Lower leg skin (tissue), 4 donors: ENCODE measurements around the gene DMXL1. TPM values are rescaled to one million over a fixed set of nuclear protein-coding genes. Genes with fewer than 3 reads are reported as not detected.

Experiments used
- DNase-seq, 2 donors: peaks; one replicate each; pipeline ENCODE4 v3.0.0-alpha.2; 2019; ENCODE audit warnings: low spot score in 2 of 2
- H3K4me3 ChIP-seq: fragments of 200-600 bp; sonication (generic); 2 replicates; pipeline ENCODE4 v1.5.1; 2017; ENCODE audit warnings: mild to moderate bottlenecking, low read depth; ENCODE audit not compliant: poor library complexity, severe bottlenecking
- POLR2A ChIP-seq, 2 donors: fragments of 450-650 bp; IDR thresholded peaks; one replicate each; pipeline ENCODE4 v1.6.1; 2016 to 2017; ENCODE audit warnings: antibody characterized with exemption in 2 of 2, mild to moderate bottlenecking in 1 of 2, moderate library complexity in 1 of 2
- WGBS, 2 donors: methylation state at CpG; one replicate each; pipeline ENCODE4 v1.1.5; 2018; 5-methylcytosine and 5-hydroxymethylcytosine counted together
- intact Hi-C: fragments of 100-400 bp; cut with DNase I; formaldehyde crosslinking; loops from one replicate; pipeline ENCODE4 v1.15.0; 2023; ENCODE audit warnings: low total_unique reads
- total RNA-seq, 4 donors: library from RNA; depleted of rRNA; stranded (reverse); fragments of >200 nt; gene quantifications; one replicate each; pipeline ENCODE4 v1.1.0, GENCODE V29; 2016
- TF ChIP-seq, protein P1 (sequence below), 3 donors: fragments of 450-650 bp; IDR thresholded peaks; one replicate each; pipeline ENCODE4 v1.5.1; 2016; ENCODE audit warnings: antibody characterized with exemption in 3 of 3, mild to moderate bottlenecking in 3 of 3, moderate library complexity in 2 of 3

Gene DMXL1, protein sequence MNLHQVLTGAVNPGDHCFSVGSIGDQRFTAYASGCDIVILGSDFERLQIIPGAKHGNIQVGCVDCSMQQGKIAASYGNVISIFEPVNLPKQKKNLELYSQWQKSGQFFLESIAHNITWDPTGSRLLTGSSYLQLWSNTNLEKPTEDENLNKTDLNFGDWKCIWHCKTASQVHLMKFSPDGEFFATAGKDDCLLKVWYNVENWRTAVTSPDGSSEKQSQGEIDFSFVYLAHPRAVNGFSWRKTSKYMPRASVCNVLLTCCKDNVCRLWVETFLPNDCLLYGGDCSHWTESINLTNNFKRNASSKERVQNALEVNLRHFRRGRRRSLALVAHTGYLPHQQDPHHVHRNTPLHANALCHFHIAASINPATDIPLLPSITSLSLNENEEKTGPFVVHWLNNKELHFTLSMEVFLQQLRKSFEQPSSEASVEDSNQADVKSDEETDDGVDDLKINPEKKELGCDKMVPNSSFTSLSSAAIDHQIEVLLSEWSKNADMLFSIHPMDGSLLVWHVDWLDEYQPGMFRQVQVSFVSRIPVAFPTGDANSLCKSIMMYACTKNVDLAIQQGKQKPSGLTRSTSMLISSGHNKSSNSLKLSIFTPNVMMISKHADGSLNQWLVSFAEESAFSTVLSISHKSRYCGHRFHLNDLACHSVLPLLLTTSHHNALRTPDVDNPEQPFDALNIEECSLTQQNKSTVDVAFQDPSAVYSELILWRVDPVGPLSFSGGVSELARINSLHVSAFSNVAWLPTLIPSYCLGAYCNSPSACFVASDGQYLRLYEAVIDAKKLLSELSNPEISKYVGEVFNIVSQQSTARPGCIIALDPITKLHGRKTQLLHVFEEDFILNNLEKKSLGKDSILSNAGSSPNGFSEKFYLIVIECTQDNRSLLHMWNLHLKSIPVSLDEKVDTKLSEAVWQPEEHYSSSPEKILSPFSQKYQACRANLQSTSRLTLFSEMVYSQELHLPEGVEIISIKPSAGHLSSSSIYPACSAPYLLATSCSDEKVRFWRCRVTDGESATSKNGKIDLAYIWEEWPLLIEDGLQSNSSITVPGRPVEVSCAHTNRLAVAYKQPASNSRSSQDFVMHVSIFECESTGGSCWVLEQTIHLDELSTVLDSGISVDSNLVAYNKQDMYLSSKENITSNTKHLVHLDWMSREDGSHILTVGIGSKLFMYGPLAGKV (N-terminal part only)
- total RNA-seq, result 10 to 100 TPM; 34.7 to 52.4 (median 36.6) TPM

DNA sequence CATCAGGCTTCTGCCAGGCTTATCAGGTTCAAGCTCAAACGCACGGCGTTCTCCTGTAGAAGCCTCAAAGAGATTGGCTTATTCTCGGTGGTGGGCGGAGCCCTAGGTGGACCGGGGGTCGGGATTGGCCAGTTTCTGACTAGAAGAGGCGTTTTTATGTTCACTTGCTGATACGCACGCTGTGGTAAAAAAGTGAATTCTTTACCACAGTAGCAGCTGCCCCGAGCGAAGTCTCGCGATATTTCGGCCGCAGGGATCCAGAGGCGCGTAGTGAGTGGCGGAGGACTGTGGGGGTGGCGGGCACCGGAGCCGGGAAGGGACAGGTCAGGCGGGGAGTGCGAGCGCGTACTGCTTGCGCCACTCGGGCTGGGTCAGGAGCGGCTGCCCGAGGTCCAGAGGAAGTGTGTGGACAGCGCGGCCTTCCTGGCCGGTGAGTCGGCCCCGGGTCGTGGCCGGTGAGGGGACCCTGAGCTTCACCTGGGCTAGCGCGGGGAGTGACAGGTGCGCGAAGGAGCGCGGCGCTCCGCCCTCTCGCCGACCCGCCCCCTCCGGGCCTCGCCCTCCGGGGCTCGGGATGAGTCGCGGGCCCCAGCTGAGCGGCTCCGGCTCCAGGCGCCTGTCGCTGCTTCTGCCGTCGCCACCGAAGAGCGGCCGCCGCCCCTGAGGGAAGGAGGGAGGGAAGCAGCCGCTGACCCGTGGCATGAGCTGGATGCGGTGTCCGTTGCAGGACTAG, at the start of gene DMXL1:
Gene DMXL1, plus strand, starts transcription at position 260 of the 733 bp plus-strand sequence. CDS start 483 bp downstream, outside the sequence.
- DNase-seq, result peak; percentile 99 to 100
- no peak for TF ChIP-seq POLR2A (IDR thresholded peaks at IDR 0.05)
- TF ChIP-seq, protein P1, sequence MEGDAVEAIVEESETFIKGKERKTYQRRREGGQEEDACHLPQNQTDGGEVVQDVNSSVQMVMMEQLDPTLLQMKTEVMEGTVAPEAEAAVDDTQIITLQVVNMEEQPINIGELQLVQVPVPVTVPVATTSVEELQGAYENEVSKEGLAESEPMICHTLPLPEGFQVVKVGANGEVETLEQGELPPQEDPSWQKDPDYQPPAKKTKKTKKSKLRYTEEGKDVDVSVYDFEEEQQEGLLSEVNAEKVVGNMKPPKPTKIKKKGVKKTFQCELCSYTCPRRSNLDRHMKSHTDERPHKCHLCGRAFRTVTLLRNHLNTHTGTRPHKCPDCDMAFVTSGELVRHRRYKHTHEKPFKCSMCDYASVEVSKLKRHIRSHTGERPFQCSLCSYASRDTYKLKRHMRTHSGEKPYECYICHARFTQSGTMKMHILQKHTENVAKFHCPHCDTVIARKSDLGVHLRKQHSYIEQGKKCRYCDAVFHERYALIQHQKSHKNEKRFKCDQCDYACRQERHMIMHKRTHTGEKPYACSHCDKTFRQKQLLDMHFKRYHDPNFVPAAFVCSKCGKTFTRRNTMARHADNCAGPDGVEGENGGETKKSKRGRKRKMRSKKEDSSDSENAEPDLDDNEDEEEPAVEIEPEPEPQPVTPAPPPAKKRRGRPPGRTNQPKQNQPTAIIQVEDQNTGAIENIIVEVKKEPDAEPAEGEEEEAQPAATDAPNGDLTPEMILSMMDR (IDR thresholded peaks at IDR 0.05), result no peak
- intact Hi-C loops, result no loop called here
- WGBS, 2 donors, result 0 to 1% methylated on average over 50 to 64 of the region's 68 CpGs
- peak within 1 kb of the TSS; percentile 90 for H3K4me3 ChIP-seq

DNA sequence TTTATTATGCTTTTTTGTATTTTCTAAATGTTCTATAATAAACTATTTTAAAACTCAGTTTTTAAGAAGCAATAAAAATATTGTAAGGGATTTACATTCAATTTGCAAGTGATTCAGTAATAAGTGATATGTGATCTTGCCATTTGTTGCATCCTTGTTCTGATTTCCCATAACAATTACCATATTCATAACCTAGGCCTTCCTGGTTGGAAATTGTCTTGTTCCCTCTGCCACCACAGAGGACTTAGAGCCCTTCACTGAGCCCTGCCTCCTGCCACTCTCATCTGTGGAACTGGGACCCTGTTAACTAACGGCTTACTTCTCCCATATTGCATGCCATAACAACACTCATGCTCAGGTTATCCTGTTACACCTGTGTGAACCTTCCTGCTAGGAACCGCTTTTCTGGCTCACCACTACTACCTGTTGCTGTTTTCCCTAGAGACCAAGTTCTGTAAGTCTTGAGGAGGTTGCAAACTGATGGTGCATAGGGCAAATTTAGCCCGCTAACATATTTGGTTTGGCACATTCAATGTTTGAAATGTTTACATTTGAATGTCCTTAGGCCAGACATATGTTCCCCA, 49.6 kb upstream of the DMXL1 start:
- intact Hi-C loops, result no loop called here
- 90 to 91% methylated on average over 3 of the region's 3 CpGs for WGBS, 2 donors
- no peak for TF ChIP-seq POLR2A (IDR thresholded peaks at IDR 0.05)
- TF ChIP-seq, protein P1 (IDR thresholded peaks at IDR 0.05), result no peak
- H3K4me3 ChIP-seq, result no peak overlapping the region
- no peak for DNase-seq

DNA sequence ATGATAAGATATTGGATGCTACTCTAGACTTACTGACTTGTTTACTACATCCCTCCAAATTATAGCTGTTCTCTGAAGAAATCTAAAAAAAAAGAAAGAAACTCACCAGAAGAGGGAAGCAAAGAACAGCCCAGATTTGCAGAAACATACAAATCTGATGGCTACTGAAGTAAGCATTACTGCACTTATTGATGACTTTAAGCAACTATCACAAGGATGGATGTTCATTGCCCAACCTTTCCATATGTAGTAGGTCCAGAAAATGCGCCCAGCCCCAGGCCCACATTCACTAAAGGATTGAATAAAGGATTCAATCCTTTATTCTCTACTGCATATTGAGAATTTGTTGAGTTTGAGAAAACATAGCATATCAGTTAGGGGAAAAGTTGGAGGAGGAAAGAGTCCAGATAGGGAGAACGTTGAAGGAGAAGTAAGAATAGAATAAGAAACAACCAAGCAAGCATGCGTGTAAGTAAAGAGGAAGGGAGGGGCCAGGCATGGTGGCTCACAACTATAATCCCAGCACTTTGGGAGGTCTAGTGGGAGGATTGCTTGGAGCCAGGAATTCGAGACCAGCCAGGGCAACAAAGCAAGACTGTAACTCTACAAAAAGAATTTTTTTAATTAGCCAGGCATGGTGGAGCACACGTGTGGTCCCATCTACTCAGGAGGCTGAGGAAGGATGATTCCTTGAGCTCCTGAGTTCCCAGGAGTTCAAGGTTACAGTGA, 48.7 kb upstream of the DMXL1 start:
- no peak for TF ChIP-seq POLR2A (IDR thresholded peaks at IDR 0.05)
- TF ChIP-seq, protein P1 (IDR thresholded peaks at IDR 0.05), result no peak
- intact Hi-C loops, result no loop called here
- no peak for DNase-seq
- H3K4me3 ChIP-seq, result no peak overlapping the region
- 36 to 43% methylated on average over 5 of the region's 5 CpGs for WGBS, 2 donors

DNA sequence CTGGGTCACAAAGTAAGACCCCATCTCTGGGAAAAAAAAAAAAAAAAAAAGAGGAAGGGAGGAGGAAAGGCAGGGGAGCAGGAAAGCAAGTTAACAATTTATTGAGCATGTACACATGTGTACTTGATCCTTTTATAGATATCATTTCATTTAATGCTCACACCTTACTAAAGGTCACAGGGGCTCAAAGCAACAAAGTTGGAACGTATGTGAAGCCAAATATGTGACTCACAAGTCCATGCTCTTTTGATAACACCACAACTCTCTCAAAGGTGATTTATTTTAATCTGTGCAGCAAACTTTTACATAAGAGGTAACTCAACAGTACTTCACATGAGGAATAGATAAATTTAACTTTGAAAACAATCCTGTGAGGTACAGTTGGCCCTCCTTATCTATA, 48.1 kb upstream of the DMXL1 start:
- no peak overlapping the region for H3K4me3 ChIP-seq
- 22% methylated on average over 1 of the region's 1 CpG for WGBS, 2 donors
- DNase-seq, result no peak
- TF ChIP-seq, protein P1 (IDR thresholded peaks at IDR 0.05), result no peak
- TF ChIP-seq POLR2A (IDR thresholded peaks at IDR 0.05), result no peak
- intact Hi-C loops, result no loop called here
